Retinal pigment epithelial cell (primary cell): ENCODE measurements around the gene RASL10B.
A peak's percentile ranks its signal among the peaks of the same experiment; 100 is the strongest.

Experiments
- DNase-seq: peaks from one replicate; pipeline ENCODE4 v3.0.0-alpha.2; 2010; ENCODE audit warnings: low read depth
- H3K4me3 ChIP-seq: 2 replicates; pipeline ENCODE4 v1.5.1; 2011; ENCODE audit warnings: mild to moderate bottlenecking, low read length, control low read depth, moderate library complexity
- TF ChIP-seq, protein P1 (sequence below): conservative IDR thresholded peaks from 2 replicates; pipeline ENCODE4 v1.5.1; 2011; ENCODE audit warnings: low read depth, low read length, control low read depth, inconsistent platforms

RASL10B gene

DNA sequence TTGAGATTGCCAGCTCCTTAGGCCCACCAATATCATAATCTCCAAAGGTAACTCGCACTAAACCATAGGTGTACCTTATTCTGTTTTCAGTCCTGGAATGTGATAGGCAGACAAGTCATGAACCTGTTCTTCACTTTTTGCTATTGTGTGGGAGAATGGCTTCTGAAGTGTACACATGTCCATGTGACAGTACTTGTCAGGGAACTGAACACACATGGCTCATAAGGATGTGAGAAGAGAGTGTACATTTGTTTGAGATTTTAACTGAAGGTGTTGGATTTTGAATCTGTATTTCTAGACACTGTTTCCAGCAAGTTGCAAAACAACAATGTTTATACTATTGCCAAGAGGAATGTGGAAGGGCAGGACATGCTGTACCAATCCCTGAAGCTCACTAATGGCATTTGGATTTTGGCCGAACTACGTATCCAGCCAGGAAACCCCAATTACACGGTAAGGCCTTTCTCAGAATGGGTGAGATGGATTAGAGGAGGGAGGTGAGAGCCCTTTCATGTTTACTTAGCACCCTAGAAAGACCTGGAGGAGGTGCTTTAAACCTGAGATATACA is 14.5 kb upstream of the RASL10B start:
- TF ChIP-seq, protein P1, sequence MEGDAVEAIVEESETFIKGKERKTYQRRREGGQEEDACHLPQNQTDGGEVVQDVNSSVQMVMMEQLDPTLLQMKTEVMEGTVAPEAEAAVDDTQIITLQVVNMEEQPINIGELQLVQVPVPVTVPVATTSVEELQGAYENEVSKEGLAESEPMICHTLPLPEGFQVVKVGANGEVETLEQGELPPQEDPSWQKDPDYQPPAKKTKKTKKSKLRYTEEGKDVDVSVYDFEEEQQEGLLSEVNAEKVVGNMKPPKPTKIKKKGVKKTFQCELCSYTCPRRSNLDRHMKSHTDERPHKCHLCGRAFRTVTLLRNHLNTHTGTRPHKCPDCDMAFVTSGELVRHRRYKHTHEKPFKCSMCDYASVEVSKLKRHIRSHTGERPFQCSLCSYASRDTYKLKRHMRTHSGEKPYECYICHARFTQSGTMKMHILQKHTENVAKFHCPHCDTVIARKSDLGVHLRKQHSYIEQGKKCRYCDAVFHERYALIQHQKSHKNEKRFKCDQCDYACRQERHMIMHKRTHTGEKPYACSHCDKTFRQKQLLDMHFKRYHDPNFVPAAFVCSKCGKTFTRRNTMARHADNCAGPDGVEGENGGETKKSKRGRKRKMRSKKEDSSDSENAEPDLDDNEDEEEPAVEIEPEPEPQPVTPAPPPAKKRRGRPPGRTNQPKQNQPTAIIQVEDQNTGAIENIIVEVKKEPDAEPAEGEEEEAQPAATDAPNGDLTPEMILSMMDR, result no peak
- no peak for DNase-seq
- H3K4me3 ChIP-seq, result no peak overlapping the region

DNA sequence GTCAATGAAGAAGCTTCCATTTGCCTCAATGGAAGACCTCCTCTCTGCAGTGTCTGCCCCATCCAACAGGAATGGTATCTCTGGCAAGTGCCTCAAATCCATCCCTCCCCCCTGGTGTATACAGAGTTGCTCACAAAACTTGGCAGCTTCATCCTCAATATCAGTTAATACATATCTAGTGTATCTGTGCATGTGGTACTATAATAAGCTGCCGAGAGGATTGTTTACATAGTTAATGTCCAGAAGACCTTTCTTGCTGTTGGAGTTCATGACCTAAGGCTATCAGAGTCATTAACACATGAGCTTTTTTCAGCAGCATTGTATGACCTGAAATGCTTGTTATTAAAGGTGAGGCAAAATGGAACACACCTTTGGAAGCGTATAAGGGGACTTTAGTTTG is 14.0 kb upstream of the RASL10B start:
- no peak for DNase-seq
- TF ChIP-seq, protein P1, result no peak
- no peak overlapping the region for H3K4me3 ChIP-seq

DNA sequence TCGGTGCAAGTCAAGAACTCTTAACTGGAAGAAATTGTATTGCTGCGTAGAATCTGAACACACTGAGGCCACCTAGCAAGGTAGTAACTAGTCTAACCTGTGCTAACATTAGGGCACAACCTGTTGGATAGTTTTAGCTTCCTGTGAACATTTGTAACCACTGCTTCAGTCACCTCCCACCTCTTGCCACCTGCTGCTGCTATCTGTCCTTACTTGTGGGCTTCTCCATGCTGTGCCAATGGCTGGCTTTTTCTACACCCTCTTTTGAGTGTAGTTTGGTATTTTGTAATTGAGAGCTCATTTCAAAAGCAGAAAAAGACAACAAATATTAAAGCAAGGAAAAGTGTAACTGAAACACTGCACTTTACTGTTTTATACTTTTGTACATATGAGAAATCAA is 7.7 kb upstream of the RASL10B start:
- TF ChIP-seq, protein P1, result no peak
- DNase-seq, result no peak
- H3K4me3 ChIP-seq, result no peak overlapping the region

DNA sequence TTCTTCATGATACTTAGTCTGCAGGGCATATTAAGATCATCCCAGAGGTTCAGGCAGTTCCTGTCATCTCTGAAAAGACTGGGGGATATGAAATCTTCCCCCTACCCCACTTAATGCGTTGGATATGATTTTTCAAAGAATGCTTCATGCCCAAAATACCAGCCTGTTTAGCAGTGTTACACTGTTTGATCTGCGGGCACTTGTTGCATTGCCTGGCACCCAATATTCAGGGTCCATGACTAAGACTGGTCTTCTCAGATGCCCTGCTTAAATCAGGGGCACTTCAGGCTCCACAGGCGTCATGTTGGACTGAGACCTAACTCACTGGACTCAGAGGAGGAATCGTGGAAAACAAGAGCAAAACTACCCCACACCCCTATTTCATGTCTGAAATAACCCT is 6.4 kb upstream of the RASL10B start:
- DNase-seq, result no peak
- TF ChIP-seq, protein P1, result no peak
- no peak overlapping the region for H3K4me3 ChIP-seq

DNA sequence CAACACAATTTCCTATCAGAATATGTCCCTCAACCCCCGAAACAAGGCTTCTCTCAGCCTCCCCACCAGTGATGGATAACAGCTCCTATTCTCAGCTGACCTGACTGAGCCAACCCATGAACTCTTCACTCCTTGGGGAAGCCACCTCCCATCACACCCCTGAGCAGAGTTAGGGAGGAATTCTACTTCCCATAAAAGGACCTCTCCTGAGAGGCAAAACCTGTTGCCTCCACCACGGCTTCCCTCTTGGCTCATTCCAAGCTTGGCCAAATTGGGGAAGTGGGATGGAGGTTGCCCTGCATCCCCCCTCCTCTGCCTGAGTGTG is 5.7 kb upstream of the RASL10B start:
- DNase-seq, result no peak
- H3K4me3 ChIP-seq, result no peak overlapping the region
- TF ChIP-seq, protein P1, result no peak

DNA sequence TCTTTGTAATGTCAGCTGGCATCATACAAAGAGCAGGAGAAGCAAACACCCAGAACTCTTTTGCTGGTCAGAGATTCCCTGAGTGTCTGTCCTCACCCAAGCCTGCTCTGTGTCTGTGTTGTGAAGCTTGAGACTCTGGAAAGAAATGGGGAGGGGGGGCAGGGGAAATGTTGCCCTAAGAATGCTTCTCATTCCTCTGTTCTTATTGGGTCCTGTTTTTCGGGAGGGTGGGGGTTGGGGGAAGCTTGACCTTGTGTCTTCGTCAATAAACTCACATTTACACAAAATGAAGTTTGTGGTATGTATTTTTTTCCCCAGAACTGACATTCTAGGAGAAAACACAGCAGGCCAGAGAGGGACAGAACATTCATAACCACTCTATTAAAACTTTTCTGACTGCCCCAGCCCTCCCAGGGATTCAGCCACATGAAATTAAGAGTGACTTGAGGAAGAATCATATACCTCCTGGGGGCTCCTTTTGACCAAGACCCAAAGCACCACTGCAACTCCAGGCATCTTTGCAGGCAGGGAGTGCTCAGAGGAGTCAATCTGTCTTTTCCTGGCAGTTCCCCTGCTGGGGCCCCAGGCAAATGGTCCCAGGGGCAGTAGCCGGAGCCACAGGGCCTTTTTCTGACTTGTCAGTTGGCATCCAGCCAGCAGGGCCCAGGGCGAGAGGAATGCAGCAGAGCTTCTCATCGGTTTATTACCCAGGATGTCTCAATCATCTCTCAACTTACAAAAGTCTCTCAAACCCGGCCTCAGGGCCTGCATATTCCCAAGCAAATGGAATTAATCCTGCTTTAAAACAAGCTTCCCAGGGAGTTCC is 5.1 kb upstream of the RASL10B start:
- H3K4me3 ChIP-seq, result no peak overlapping the region
- TF ChIP-seq, protein P1, result no peak
- peak; percentile 43 for DNase-seq

DNA sequence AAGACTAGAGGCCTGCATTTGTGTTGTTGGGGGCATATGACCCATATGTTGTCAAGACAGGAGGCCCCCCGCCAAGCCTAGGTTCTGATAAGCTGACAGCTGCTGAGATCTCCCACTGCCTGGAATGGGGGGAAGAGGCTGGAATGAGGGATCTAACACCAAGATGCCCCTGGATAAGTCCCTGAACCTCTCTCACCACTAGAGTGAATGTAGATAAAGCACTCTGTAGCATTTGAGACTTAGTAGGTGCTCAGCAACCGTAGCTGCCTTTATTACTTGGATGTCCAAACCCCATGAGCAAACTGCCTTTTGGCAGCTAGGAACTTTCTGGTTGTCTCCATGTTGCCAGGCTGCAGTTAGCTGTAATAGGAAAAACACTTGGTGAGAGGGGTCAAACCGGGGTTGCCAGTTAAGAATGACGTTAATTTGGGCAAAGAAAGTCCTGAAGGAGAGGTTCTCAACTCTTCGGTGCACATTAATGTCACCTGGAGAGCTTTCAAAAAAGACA is 4.4 kb upstream of the RASL10B start:
- TF ChIP-seq, protein P1, result no peak
- no peak for DNase-seq
- no peak overlapping the region for H3K4me3 ChIP-seq
